ENCODE results near the gene CLDN4.
"Not testable (repeated sequence)": the region's sequence is repeated elsewhere in the genome, so short reads cannot be mapped to it uniquely, and the experiment has no call there.

Gene CLDN4

DNA sequence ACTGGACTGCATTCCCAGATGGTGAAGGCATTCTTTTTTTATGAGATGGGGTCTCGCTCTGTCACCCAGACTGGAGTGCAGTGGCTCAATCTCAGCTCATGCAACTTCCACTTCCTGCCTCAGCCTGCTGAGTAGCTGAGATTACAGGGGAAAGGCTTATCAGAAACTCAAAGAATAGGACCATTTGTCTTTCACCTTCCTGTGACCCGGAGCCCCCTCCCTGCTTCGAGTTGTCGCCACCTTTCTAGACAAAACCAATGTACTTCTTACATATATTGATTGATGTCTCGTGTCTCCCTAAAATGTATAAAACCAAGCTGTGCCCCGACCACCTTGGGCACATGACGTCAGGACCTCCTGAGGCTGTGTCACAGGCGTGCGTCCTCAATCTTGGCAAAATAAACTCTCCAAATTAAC, 13.3 kb downstream of the CLDN4 start:
- no peak for DNase-seq

- DNase-seq = no peak
Observed at GRCh38 chr7:73844848-73845460, 14.2 kb downstream of the CLDN4 start.

DNA sequence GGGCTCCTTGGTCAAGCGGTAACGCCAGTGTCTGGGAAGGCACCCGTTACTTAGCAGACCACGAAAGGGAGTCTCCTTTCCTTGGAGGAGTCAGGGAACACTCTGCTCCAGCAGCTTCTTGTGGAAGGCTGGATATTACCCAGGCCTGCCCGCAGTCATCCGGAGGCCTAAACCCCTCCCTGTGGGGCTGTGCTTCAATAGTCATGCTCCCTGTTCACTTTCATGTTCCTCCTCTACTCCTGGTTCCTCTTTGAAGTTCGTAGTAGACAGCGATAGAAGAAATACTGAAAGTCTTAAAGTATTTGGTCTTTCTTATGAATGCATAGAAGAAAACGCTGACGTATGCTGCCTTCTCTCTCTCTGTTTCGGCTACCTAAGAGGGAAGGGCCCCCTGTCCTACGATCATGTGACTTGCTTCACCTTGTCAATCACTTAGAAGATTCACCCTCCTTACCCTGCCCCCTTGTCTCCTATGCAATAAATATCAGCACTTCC, 15.0 kb downstream of the CLDN4 start:
- not testable (repeated sequence) for DNase-seq

DNA sequence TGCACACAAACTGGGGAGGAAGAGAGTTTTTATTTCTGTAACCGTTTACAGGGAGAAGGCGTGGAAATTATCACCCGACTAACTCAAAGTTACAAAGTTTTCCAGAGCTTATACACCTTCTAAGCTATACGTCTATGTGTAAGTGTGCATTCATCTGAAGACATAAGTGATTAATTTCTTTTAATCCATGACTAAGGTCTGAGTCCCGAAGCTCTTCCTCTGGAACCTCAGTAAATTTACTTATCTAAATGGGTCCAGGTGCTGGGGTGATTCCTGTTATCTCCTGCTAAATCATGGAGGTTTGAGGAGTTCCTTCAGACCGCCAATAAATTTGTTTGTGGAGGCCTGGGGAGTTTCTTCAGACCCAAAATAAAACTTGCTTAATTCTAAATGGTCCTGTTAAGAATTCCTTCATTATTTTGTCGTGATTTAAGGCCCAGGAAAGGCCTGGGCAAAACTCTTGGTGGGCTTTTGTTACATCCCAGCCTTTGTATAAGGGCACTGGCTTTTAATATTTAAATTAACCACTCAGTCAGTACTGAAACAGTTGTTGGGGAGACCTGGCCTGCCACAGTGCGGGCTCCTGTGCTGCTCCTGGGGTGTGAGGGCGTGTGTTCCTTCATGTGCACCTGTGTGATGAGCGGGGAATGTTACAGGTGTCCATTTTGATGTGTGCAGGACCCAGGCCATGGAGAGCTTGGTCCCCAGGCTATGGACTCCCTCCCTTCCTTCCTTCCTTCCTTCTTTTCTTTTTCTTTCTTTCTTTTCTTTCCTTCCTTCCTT, 17.3 kb downstream of the CLDN4 start:
- DNase-seq = no peak

- no peak for DNase-seq
Observed at GRCh38 chr7:73850781-73851207, 20.0 kb downstream of the CLDN4 start.

- no peak for DNase-seq
Observed at GRCh38 chr7:73851410-73852338, 20.9 kb downstream of the CLDN4 start.

- DNase-seq = no peak
Observed at GRCh38 chr7:73852500-73852899, 21.7 kb downstream of the CLDN4 start.

DNA sequence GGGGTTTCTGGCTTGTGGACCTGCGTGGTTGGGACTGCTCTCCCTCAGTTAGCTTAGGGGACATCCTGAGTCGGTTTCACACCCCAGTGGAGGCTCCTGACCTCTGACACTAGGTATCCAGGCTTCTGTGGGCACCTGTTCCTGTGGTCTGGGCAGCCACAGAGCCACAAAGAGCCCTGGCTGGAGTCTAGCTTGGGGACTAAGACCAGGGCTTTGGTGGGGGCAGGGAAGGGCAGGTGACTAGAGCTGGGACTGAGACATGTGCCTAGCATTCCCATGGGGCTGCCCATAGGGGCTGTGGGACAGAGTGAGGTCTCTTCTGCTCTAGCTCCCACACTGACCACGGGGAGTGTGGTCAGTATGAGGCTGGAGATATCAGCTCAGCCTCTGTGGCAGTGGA, 26.1 kb downstream of the CLDN4 start:
- DNase-seq = no peak

GRCh38 chr7:73858807-73859206, 28.0 kb downstream of the CLDN4 start:
- DNase-seq = no peak

- no peak for DNase-seq
Observed at GRCh38 chr7:73860859-73861258, 30.1 kb downstream of the CLDN4 start, which contains the start of gene TMEM270. Gene TMEM270 (plus strand): TSS chr7:73861159. CDS start chr7:73861195, 36 bp downstream.

- no peak for DNase-seq
Observed at GRCh38 chr7:73861305-73861704, 30.5 kb downstream of the CLDN4 start.

DNA sequence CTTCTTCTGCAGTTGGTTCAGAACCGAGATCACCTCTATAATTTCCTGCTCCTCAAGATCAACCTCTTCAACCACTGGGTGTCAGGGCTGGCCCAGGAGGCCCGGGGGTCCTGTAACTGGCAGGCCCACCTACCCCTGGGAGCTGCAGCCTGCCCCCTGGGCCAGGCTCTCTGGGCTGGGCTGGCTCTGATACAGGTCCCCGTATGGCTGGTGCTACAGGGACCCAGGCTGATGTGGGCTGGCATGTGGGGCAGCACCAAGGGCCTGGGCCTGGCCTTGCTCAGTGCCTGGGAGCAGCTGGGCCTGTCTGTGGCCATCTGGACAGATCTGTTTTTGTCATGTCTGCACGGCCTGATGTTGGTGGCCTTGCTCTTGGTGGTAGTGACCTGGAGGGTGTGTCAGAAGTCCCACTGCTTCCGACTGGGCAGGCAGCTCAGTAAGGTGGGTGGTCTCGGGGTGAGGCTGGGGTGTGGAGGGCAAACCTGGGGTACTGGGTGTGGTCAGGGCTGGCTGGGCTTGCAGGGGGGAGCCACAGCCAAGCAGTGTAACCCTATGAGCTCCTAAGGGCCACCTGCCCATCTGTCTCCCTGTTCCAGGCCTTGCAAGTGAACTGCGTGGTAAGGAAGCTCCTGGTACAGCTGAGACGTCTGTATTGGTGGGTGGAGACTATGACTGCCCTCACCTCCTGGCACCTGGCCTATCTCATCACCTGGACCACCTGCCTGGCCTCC, 34.4 kb downstream of the CLDN4 start:
- no peak for DNase-seq

GRCh38 chr7:73865738-73866445, 35.1 kb downstream of the CLDN4 start:
- DNase-seq = no peak

GRCh38 chr7:73866446-73866767, 35.6 kb downstream of the CLDN4 start:
- DNase-seq = no peak

DNA sequence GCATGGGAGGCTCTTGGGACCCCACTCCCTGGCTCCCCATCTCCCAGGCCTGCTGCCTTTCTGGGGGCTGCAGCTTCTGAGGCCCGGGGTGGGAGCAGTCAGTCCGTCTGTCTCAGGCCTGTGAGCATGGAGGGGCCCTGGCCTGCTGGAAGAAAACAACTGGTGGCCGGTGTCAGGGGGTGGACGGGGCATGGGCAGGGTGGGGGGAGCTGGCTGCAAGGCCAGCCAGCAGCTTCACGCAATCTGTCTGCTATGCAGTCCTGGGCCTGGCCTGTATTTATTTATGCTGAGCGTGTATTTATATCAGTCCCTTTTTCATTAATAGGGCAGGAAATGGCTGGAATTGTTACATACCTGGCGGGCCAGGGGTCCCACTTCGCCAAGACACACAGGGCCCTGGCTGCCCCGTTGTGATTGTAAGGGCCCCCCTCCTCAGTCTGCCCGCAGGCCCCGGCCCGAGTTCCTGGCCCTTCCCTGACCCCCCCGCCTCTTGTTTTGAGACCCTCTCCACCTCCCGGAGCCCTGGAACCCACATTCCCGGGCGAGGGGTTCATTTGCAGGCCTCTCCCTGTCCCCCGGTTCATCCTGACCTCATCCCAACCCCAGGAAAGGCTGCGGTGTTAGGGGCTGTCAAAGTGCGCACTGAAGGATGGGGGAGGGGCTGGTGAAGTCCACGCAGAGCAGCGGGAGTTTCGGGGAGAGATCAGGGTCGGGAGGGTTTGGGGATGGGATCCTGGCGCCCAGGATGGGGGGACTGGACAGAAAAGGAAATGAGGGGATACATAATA, 38.4 kb downstream of the CLDN4 start:
- DNase-seq = no peak

DNA sequence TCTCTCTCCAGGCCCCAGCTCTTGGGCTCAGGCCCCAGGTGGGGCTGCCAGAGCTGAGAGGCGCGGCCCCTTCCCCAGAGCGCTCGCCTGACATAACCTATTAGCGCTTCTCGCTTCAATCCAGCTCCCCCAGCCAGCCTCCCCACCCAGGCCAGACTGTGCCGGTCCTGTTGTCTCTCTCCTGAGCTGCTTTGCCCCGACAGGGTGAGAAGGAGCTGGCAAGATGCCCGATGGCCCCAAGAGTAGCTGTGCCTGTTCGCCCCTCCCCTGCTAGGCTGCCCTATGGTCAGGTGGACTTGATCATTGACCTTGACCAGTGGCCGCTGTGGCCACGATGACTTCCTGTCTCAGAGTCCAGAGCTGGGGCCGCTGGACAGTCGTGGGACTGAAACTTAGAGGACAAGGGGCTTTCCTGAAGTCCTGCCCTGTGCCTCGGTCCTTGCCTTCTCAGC, 39.3 kb downstream of the CLDN4 start:
- no peak for DNase-seq

DNA sequence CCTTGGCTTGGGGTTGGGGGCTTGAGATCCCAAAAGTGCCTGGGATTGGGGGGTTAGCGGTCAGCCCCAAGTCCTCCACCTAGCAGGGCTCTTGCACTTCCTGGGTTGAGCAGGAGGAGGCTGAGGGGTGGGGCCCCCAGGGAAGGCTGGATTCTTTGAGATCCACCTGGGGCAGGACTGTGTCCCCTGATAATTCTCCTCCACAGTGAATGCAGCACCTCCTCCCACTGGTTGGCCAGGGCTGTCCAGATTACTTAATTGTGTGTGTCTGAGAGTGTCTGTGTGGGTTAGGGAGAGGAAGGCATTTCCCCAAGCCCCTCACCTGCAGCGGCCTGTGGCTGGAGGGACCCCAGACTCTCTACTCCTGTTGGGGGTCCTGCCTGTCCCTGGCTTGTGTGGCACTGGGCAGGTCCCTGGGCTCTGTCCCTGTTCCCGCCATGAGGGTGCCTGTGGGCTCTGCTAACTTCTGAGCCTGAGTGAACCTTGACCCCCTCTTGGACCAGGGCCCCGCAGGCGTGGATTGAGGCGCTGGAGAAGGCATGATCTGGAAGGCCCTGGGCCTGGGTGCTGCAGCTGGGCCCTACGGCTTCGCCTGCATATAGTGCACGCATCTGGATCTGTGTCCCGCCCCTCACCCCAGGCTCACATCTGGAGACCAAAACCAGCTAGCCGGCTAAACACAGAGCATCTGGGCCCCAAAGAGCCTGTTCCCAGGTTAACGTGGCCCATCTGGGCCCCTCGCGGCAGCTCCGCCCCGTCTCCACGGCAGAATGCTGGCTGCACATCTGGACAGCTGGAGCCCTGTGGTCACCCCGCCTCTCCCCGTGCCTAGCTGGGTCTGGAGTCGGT, 40.6 kb downstream of the CLDN4 start:
- no peak for DNase-seq

- no peak for DNase-seq
Observed at GRCh38 chr7:73872056-73872908, 41.5 kb downstream of the CLDN4 start.

GRCh38 chr7:73876361-73876760, 45.6 kb downstream of the CLDN4 start:
- DNase-seq = no peak
